Measurements from ENCODE around the gene ZNF407.

ZNF407 gene

GRCh38 chr18:75105551-75106254, 508.0 kb downstream of the ZNF407 start:
- H3K4ac ChIP-seq (ENCODE audit: low read depth, low read length): no peak overlapping the region
- H2BK5ac ChIP-seq (ENCODE audit: low read length): no peak overlapping the region
- no peak overlapping the region for H3K27ac ChIP-seq (ENCODE audit: low read depth, low read length)
- H3K79me2 ChIP-seq (ENCODE audit: control insufficient read depth, insufficient read depth, low read length): no peaks in the 10 kb centered on the region
- no peak overlapping the region for H3K23ac ChIP-seq (ENCODE audit: low read length)
- H3K36me3 ChIP-seq (ENCODE audit: control insufficient read depth, insufficient read depth, low read length): no peaks in the 10 kb centered on the region
- DNase-seq: no peak
- no peak overlapping the region for H3K4me3 ChIP-seq (ENCODE audit: low read length)
- H3K27me3 ChIP-seq (ENCODE audit: insufficient read depth, low read length, poor library complexity): no peaks in the 10 kb centered on the region
- no peak overlapping the region for H2BK15ac ChIP-seq (replicated peaks; ENCODE audit: low read depth)
- H3K18ac ChIP-seq (ENCODE audit: low read length): no peak overlapping the region
- H3K56ac ChIP-seq (ENCODE audit: low read length): no peak overlapping the region
- H3K79me1 ChIP-seq (ENCODE audit: low read length): no peaks in the 10 kb centered on the region
- H4K8ac ChIP-seq (ENCODE audit: low read depth, low read length): no peak overlapping the region
- no peaks in the 10 kb centered on the region for H3K4me1 ChIP-seq (ENCODE audit: control insufficient read depth, low read depth, low read length)
- H3K9ac ChIP-seq (ENCODE audit: low read length): no peak overlapping the region
- no CpG with 5 or more reads among the region's 15 CpGs for WGBS (ENCODE audit: extremely low coverage, insufficient coverage, low lambda C conversion rate)
- no peak overlapping the region for H2BK120ac ChIP-seq (ENCODE audit: low read depth, low read length)
- no peak overlapping the region for H4K5ac ChIP-seq (ENCODE audit: low read length)
- H2AK5ac ChIP-seq (ENCODE audit: low read length): no peak overlapping the region
- H3K4me2 ChIP-seq (ENCODE audit: low read length): no peak overlapping the region

- Histone ChIP-seq H3K79me1 (ENCODE audit: low read length) (no peaks in the 10 kb centered on the region), H3K27me3 (ENCODE audit: insufficient read depth, low read length, poor library complexity) (no peaks in the 10 kb centered on the region), H3K79me2 (ENCODE audit: control insufficient read depth, insufficient read depth, low read length) (no peaks in the 10 kb centered on the region), H4K5ac (ENCODE audit: low read length) (no peak overlapping the region), H2BK5ac (ENCODE audit: low read length) (no peak overlapping the region), H3K9ac (ENCODE audit: low read length) (no peak overlapping the region), H3K4ac (ENCODE audit: low read depth, low read length) (no peak overlapping the region), H3K4me3 (ENCODE audit: low read length) (no peak overlapping the region), H3K36me3 (ENCODE audit: control insufficient read depth, insufficient read depth, low read length) (no peaks in the 10 kb centered on the region), H4K8ac (ENCODE audit: low read depth, low read length) (no peak overlapping the region), H3K4me2 (ENCODE audit: low read length) (no peak overlapping the region), H2BK15ac (replicated peaks; ENCODE audit: low read depth) (no peak overlapping the region), H3K4me1 (ENCODE audit: control insufficient read depth, low read depth, low read length) (no peaks in the 10 kb centered on the region), H3K27ac (ENCODE audit: low read depth, low read length) (no peak overlapping the region), H3K56ac (ENCODE audit: low read length) (no peak overlapping the region), H3K18ac (ENCODE audit: low read length) (no peak overlapping the region), H2BK120ac (ENCODE audit: low read depth, low read length) (no peak overlapping the region), H3K23ac (ENCODE audit: low read length) (no peak overlapping the region), H2AK5ac (ENCODE audit: low read length) (no peak overlapping the region)
- no CpG with 5 or more reads among the region's 13 CpGs for WGBS (ENCODE audit: extremely low coverage, insufficient coverage, low lambda C conversion rate)
- DNase-seq: no peak
These were observed 509.1 kb downstream of the ZNF407 start for GRCh38 chr18:75106746-75107145.

- no peak overlapping the region for H4K5ac ChIP-seq (ENCODE audit: low read length)
- WGBS (ENCODE audit: extremely low coverage, insufficient coverage, low lambda C conversion rate): no CpG with 5 or more reads among the region's 19 CpGs
- no peaks in the 10 kb centered on the region for H3K4me1 ChIP-seq (ENCODE audit: control insufficient read depth, low read depth, low read length)
- no peak overlapping the region for H3K23ac ChIP-seq (ENCODE audit: low read length)
- H2BK120ac ChIP-seq (ENCODE audit: low read depth, low read length): no peak overlapping the region
- H4K8ac ChIP-seq (ENCODE audit: low read depth, low read length): no peak overlapping the region
- H3K36me3 ChIP-seq (ENCODE audit: control insufficient read depth, insufficient read depth, low read length): no peaks in the 10 kb centered on the region
- no peak overlapping the region for H3K4ac ChIP-seq (ENCODE audit: low read depth, low read length)
- H3K9ac ChIP-seq (ENCODE audit: low read length): no peak overlapping the region
- no peak overlapping the region for H2BK5ac ChIP-seq (ENCODE audit: low read length)
- no peak overlapping the region for H3K56ac ChIP-seq (ENCODE audit: low read length)
- no peak overlapping the region for H3K27ac ChIP-seq (ENCODE audit: low read depth, low read length)
- H3K79me1 ChIP-seq (ENCODE audit: low read length): no peaks in the 10 kb centered on the region
- no peak for DNase-seq
- no peak overlapping the region for H3K18ac ChIP-seq (ENCODE audit: low read length)
- no peak overlapping the region for H2BK15ac ChIP-seq (replicated peaks; ENCODE audit: low read depth)
- H3K27me3 ChIP-seq (ENCODE audit: insufficient read depth, low read length, poor library complexity): no peaks in the 10 kb centered on the region
- H3K79me2 ChIP-seq (ENCODE audit: control insufficient read depth, insufficient read depth, low read length): no peaks in the 10 kb centered on the region
- H3K4me2 ChIP-seq (ENCODE audit: low read length): no peak overlapping the region
- no peak overlapping the region for H3K4me3 ChIP-seq (ENCODE audit: low read length)
- H2AK5ac ChIP-seq (ENCODE audit: low read length): no peak overlapping the region
These were observed 509.7 kb downstream of the ZNF407 start for GRCh38 chr18:75107196-75107930.

GRCh38 chr18:75107931-75108276, 510.2 kb downstream of the ZNF407 start:
- Histone ChIP-seq H3K4me2 (ENCODE audit: low read length) (no peak overlapping the region), H3K79me2 (ENCODE audit: control insufficient read depth, insufficient read depth, low read length) (no peaks in the 10 kb centered on the region), H3K9ac (ENCODE audit: low read length) (no peak overlapping the region), H2BK15ac (replicated peaks; ENCODE audit: low read depth) (no peak overlapping the region), H3K18ac (ENCODE audit: low read length) (no peak overlapping the region), H3K56ac (ENCODE audit: low read length) (no peak overlapping the region), H3K4me1 (ENCODE audit: control insufficient read depth, low read depth, low read length) (no peaks in the 10 kb centered on the region), H3K23ac (ENCODE audit: low read length) (no peak overlapping the region), H2BK120ac (ENCODE audit: low read depth, low read length) (no peak overlapping the region), H4K5ac (ENCODE audit: low read length) (no peak overlapping the region), H3K4me3 (ENCODE audit: low read length) (no peak overlapping the region), H3K27ac (ENCODE audit: low read depth, low read length) (no peak overlapping the region), H3K4ac (ENCODE audit: low read depth, low read length) (no peak overlapping the region), H3K27me3 (ENCODE audit: insufficient read depth, low read length, poor library complexity) (no peaks in the 10 kb centered on the region), H3K36me3 (ENCODE audit: control insufficient read depth, insufficient read depth, low read length) (no peaks in the 10 kb centered on the region), H2BK5ac (ENCODE audit: low read length) (no peak overlapping the region), H2AK5ac (ENCODE audit: low read length) (no peak overlapping the region), H4K8ac (ENCODE audit: low read depth, low read length) (no peak overlapping the region), H3K79me1 (ENCODE audit: low read length) (no peaks in the 10 kb centered on the region)
- WGBS (ENCODE audit: extremely low coverage, insufficient coverage, low lambda C conversion rate): no CpG with 5 or more reads among the region's 8 CpGs
- DNase-seq: no peak

- H4K8ac ChIP-seq (ENCODE audit: low read depth, low read length): no peak overlapping the region
- H3K23ac ChIP-seq (ENCODE audit: low read length): no peak overlapping the region
- no peak overlapping the region for H2BK120ac ChIP-seq (ENCODE audit: low read depth, low read length)
- no peak overlapping the region for H3K18ac ChIP-seq (ENCODE audit: low read length)
- no peak overlapping the region for H2BK5ac ChIP-seq (ENCODE audit: low read length)
- no peak overlapping the region for H3K4me2 ChIP-seq (ENCODE audit: low read length)
- no peaks in the 10 kb centered on the region for H3K27me3 ChIP-seq (ENCODE audit: insufficient read depth, low read length, poor library complexity)
- no peaks in the 10 kb centered on the region for H3K79me1 ChIP-seq (ENCODE audit: low read length)
- no peak overlapping the region for H3K4ac ChIP-seq (ENCODE audit: low read depth, low read length)
- no CpG with 5 or more reads among the region's 20 CpGs for WGBS (ENCODE audit: extremely low coverage, insufficient coverage, low lambda C conversion rate)
- no peak overlapping the region for H3K4me3 ChIP-seq (ENCODE audit: low read length)
- H3K9ac ChIP-seq (ENCODE audit: low read length): no peak overlapping the region
- H3K56ac ChIP-seq (ENCODE audit: low read length): no peak overlapping the region
- H2AK5ac ChIP-seq (ENCODE audit: low read length): no peak overlapping the region
- H3K4me1 ChIP-seq (ENCODE audit: control insufficient read depth, low read depth, low read length): no peaks in the 10 kb centered on the region
- H2BK15ac ChIP-seq (replicated peaks; ENCODE audit: low read depth): no peak overlapping the region
- DNase-seq: no peak
- H3K36me3 ChIP-seq (ENCODE audit: control insufficient read depth, insufficient read depth, low read length): no peaks in the 10 kb centered on the region
- H3K27ac ChIP-seq (ENCODE audit: low read depth, low read length): no peak overlapping the region
- H3K79me2 ChIP-seq (ENCODE audit: control insufficient read depth, insufficient read depth, low read length): no peaks in the 10 kb centered on the region
- H4K5ac ChIP-seq (ENCODE audit: low read length): no peak overlapping the region
These were observed 511.1 kb downstream of the ZNF407 start for GRCh38 chr18:75108579-75109318.
